ENCODE results near the gene DPT.

GRCh38 chr1:168708698-168709404 is 20.2 kb downstream of the DPT start:
- TF ChIP-seq, protein P1, sequence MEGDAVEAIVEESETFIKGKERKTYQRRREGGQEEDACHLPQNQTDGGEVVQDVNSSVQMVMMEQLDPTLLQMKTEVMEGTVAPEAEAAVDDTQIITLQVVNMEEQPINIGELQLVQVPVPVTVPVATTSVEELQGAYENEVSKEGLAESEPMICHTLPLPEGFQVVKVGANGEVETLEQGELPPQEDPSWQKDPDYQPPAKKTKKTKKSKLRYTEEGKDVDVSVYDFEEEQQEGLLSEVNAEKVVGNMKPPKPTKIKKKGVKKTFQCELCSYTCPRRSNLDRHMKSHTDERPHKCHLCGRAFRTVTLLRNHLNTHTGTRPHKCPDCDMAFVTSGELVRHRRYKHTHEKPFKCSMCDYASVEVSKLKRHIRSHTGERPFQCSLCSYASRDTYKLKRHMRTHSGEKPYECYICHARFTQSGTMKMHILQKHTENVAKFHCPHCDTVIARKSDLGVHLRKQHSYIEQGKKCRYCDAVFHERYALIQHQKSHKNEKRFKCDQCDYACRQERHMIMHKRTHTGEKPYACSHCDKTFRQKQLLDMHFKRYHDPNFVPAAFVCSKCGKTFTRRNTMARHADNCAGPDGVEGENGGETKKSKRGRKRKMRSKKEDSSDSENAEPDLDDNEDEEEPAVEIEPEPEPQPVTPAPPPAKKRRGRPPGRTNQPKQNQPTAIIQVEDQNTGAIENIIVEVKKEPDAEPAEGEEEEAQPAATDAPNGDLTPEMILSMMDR (IDR thresholded peaks at IDR 0.05; ENCODE audit: low read length) = no peak
- TF ChIP-seq EZH2 (optimal IDR thresholded peaks at IDR 0.05; ENCODE audit: low read depth, low read length) = no peak
- no peak for TF ChIP-seq EZH2phosphoT487 (IDR thresholded peaks at IDR 0.05; ENCODE audit: low read length)

Measured in MM.1S (cell line).